Smooth muscle cell (in vitro differentiated cells): ENCODE data around the gene MMP19. TPM values are rescaled to one million over a fixed set of nuclear protein-coding genes. Genes with fewer than 3 reads are reported as not detected.

Experiments used
- DNase-seq: peaks from one replicate; lab custom pipeline; 2025; ENCODE audit not compliant: unreplicated experiment; lab: John Stamatoyannopoulos, UW
- H2AFZ ChIP-seq: fragments of 200-600 bp; sonication (generic); 2 replicates; pipeline ENCODE4 v1.6.0; 2016; ENCODE audit warnings: antibody characterized with exemption, low read depth, mild to moderate bottlenecking
- H3F3A ChIP-seq: fragments of 200-600 bp; sonication (generic); 2 replicates; pipeline ENCODE4 v1.6.0; 2017; ENCODE audit warnings: antibody characterized with exemption, low read depth
- H3K27ac ChIP-seq: fragments of 200-600 bp; sonication (generic); 2 replicates; pipeline ENCODE4 v1.5.1; 2016; ENCODE audit warnings: low read depth, mild to moderate bottlenecking
- H3K27me3 ChIP-seq: fragments of 200-600 bp; sonication (generic); 2 replicates; pipeline ENCODE4 v1.6.1; 2016; ENCODE audit warnings: low read depth, mild to moderate bottlenecking
- H3K36me3 ChIP-seq: fragments of 200-600 bp; sonication (generic); 2 replicates; pipeline ENCODE4 v1.5.1; 2016; ENCODE audit warnings: low read depth
- H3K4me1 ChIP-seq: fragments of 200-600 bp; sonication (generic); 2 replicates; pipeline ENCODE4 v1.5.1; 2016; ENCODE audit warnings: low read depth
- H3K4me2 ChIP-seq: fragments of 200-600 bp; sonication (generic); 2 replicates; pipeline ENCODE4 v1.6.0; 2016; ENCODE audit warnings: mild to moderate bottlenecking
- H3K4me3 ChIP-seq: fragments of 200-600 bp; sonication (generic); 2 replicates; pipeline ENCODE4 v1.5.1; 2016; ENCODE audit warnings: mild to moderate bottlenecking
- H3K79me2 ChIP-seq: fragments of 200-600 bp; sonication (generic); 2 replicates; pipeline ENCODE4 v1.6.0; 2016; ENCODE audit warnings: low read depth, mild to moderate bottlenecking
- H3K9ac ChIP-seq: fragments of 200-600 bp; sonication (generic); 2 replicates; pipeline ENCODE4 v1.6.0; 2016; ENCODE audit warnings: low read depth
- H3K9me3 ChIP-seq: fragments of 200-600 bp; sonication (generic); replicated peaks from 2 replicates; pipeline ENCODE4 v1.5.1; 2016; ENCODE audit warnings: low read depth
- H4K20me1 ChIP-seq: fragments of 200-600 bp; sonication (generic); 2 replicates; pipeline ENCODE4 v1.6.0; 2016; ENCODE audit warnings: low read depth
- CTCF ChIP-seq: fragments of 200-600 bp; sonication (generic); IDR thresholded peaks from 2 replicates; pipeline ENCODE4 v1.5.1; 2017; ENCODE audit warnings: borderline replicate concordance, mild to moderate bottlenecking, antibody characterized with exemption; ENCODE audit not compliant: insufficient read depth, poor library complexity, severe bottlenecking
- WGBS: methylation state at CpG from one replicate; pipeline ENCODE4 v1.1.7; 2016; ENCODE audit warnings: low lambda C conversion rate; 5-methylcytosine and 5-hydroxymethylcytosine counted together
- polyA plus RNA-seq: library from polyadenylated mRNA; unstranded; fragments of >200 nt; fragmentation: Nextera tagmentation; extraction: Ambion mirVana; gene quantifications from 2 replicates; pipeline ENCODE4 v1.2.1, GENCODE V29; 2016
- total RNA-seq: library from RNA; depleted of rRNA; stranded (reverse); fragments of >200 nt; gene quantifications from 2 replicates; pipeline ENCODE4 v1.2.3, GENCODE V29; 2014

The MMP19 gene
- total and polyA plus RNA-seq, 2 experiments from 2014 or later = 14.9 to 15.6 TPM

- Histone ChIP-seq H3K9ac (no peak overlapping the region), H3F3A (peaks cover 16% of the 10 kb centered on the region), H4K20me1 (no peaks in the 10 kb centered on the region), H3K27me3 (no peaks in the 10 kb centered on the region), H3K36me3 (no peaks in the 10 kb centered on the region), H3K27ac (peak overlapping the region; percentile 36), H3K4me3 (no peak overlapping the region), H3K4me2 (no peak overlapping the region), H3K79me2 (peaks cover 21% of the 10 kb centered on the region), H3K4me1 (peaks cover 12% of the 10 kb centered on the region), H2AFZ (no peak overlapping the region), H3K9me3 (no peaks in the 10 kb centered on the region)
- TF ChIP-seq CTCF = no peak
- no peak for DNase-seq
- 92% methylated on average over 5 of the region's 5 CpGs for WGBS
These were observed 18.0 kb downstream of the MMP19 start for GRCh38 chr12:55824726-55825125.

- 91% methylated on average over 4 of the region's 4 CpGs for WGBS
- TF ChIP-seq CTCF = no peak
- no peaks in the 10 kb centered on the region for H4K20me1 ChIP-seq
These were observed 19.3 kb downstream of the MMP19 start for GRCh38 chr12:55823419-55823818.

GRCh38 chr12:55822228-55822627 lies 20.5 kb downstream of the MMP19 start:
- H3F3A ChIP-seq = peaks cover 17% of the 10 kb centered on the region
- H3K4me1 ChIP-seq = peaks cover 8% of the 10 kb centered on the region
- no peaks in the 10 kb centered on the region for H3K36me3 ChIP-seq
- no peak overlapping the region for H3K4me3 ChIP-seq
- no peaks in the 10 kb centered on the region for H4K20me1 ChIP-seq
- H3K79me2 ChIP-seq = peaks cover 18% of the 10 kb centered on the region
- H3K9ac ChIP-seq = no peak overlapping the region
- TF ChIP-seq CTCF = peak; percentile 31
- 82% methylated on average over 6 of the region's 6 CpGs for WGBS
- H3K4me2 ChIP-seq = no peak overlapping the region
- H3K27me3 ChIP-seq = no peaks in the 10 kb centered on the region
- H3K9me3 ChIP-seq = no peaks in the 10 kb centered on the region
- DNase-seq = no peak
- H2AFZ ChIP-seq = no peak overlapping the region
- H3K27ac ChIP-seq = no peak overlapping the region

More at GRCh38 chr12:55823419-55823818, 19.3 kb downstream of the MMP19 start:
- peaks cover 15% of the 10 kb centered on the region for H3K4me1 ChIP-seq
- peaks cover 16% of the 10 kb centered on the region for H3F3A ChIP-seq
- DNase-seq = no peak
- no peaks in the 10 kb centered on the region for H3K9me3 ChIP-seq
- no peaks in the 10 kb centered on the region for H3K27me3 ChIP-seq
- H3K4me3 ChIP-seq = no peak overlapping the region
- H3K4me2 ChIP-seq = no peak overlapping the region
- no peak overlapping the region for H2AFZ ChIP-seq
- H3K36me3 ChIP-seq = no peaks in the 10 kb centered on the region
- no peak overlapping the region for H3K27ac ChIP-seq
- no peak overlapping the region for H3K9ac ChIP-seq
- peaks cover 23% of the 10 kb centered on the region for H3K79me2 ChIP-seq

GRCh38 chr12:55820679-55821078 lies 22.1 kb downstream of the MMP19 start:
- Histone ChIP-seq H3K36me3 (no peaks in the 10 kb centered on the region), H3K27me3 (no peaks in the 10 kb centered on the region), H3F3A (peaks cover 20% of the 10 kb centered on the region), H4K20me1 (peaks cover 8% of the 10 kb centered on the region), H3K9me3 (no peaks in the 10 kb centered on the region), H3K4me2 (no peak overlapping the region), H3K9ac (no peak overlapping the region), H3K79me2 (peaks cover 32% of the 10 kb centered on the region), H2AFZ (no peak overlapping the region), H3K27ac (no peak overlapping the region), H3K4me1 (peaks cover 18% of the 10 kb centered on the region), H3K4me3 (no peak overlapping the region)
- DNase-seq = no peak
- TF ChIP-seq CTCF = peak; percentile 19
- 86% methylated on average over 1 of the region's 1 CpG for WGBS
